ENCODE data around the gene OAS3.

OAS3 gene

DNA sequence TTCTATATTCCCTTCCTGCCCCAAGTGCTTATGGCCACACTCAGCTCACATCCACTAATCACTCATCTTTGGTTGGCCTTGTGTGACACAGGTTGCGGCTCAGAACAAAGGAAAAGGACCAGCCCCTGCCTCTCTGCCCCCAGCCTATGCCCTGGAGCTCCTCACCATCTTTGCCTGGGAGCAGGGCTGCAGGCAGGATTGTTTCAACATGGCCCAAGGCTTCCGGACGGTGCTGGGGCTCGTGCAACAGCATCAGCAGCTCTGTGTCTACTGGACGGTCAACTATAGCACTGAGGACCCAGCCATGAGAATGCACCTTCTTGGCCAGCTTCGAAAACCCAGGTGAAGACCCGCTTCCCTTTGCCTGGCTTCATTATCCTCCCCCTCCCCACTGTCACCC lies 24.3 kb downstream of the OAS3 start:
- H3K36me3 ChIP-seq (ENCODE audit: insufficient read depth, low read length) = peaks cover 71% of the 10 kb centered on the region; the same call in 1 of the 2 replicates
- H3F3A ChIP-seq (ENCODE audit: low read depth) = no peaks in the 10 kb centered on the region
- no peaks in the 10 kb centered on the region for H3K4me1 ChIP-seq (ENCODE audit: insufficient read depth, low read length, poor library complexity, severe bottlenecking)
- TF ChIP-seq, protein P1, sequence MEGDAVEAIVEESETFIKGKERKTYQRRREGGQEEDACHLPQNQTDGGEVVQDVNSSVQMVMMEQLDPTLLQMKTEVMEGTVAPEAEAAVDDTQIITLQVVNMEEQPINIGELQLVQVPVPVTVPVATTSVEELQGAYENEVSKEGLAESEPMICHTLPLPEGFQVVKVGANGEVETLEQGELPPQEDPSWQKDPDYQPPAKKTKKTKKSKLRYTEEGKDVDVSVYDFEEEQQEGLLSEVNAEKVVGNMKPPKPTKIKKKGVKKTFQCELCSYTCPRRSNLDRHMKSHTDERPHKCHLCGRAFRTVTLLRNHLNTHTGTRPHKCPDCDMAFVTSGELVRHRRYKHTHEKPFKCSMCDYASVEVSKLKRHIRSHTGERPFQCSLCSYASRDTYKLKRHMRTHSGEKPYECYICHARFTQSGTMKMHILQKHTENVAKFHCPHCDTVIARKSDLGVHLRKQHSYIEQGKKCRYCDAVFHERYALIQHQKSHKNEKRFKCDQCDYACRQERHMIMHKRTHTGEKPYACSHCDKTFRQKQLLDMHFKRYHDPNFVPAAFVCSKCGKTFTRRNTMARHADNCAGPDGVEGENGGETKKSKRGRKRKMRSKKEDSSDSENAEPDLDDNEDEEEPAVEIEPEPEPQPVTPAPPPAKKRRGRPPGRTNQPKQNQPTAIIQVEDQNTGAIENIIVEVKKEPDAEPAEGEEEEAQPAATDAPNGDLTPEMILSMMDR (conservative IDR thresholded peaks at IDR 0.05; ENCODE audit: low read length) = no peak
- no peak for TF ChIP-seq EZH2phosphoT487 (IDR thresholded peaks at IDR 0.05; ENCODE audit: borderline replicate concordance)
- no peaks in the 10 kb centered on the region for H3K27me3 ChIP-seq (ENCODE audit: insufficient read depth, low read length, poor library complexity, severe bottlenecking)
- no peaks in the 10 kb centered on the region for H3K9me3 ChIP-seq (ENCODE audit: insufficient read depth, low read depth, low read length)
- H3K9ac ChIP-seq (ENCODE audit: low read depth, low read length, poor library complexity, severe bottlenecking) = no peak overlapping the region
- H3K4me2 ChIP-seq (ENCODE audit: low read depth, low read length, poor library complexity, severe bottlenecking) = no peak overlapping the region
- H3K79me2 ChIP-seq (ENCODE audit: insufficient read depth, low read length) = no peaks in the 10 kb centered on the region
- no peaks in the 10 kb centered on the region for H4K20me1 ChIP-seq (ENCODE audit: insufficient read depth, low read length, poor library complexity, severe bottlenecking)
- H3K9me2 ChIP-seq (replicated peaks; ENCODE audit: low read depth, low read length) = no peaks in the 10 kb centered on the region
- no peak overlapping the region for H2AFZ ChIP-seq (ENCODE audit: low read length)
- no peak overlapping the region for H3K4me3 ChIP-seq (ENCODE audit: low read length, poor library complexity, severe bottlenecking)

DNA sequence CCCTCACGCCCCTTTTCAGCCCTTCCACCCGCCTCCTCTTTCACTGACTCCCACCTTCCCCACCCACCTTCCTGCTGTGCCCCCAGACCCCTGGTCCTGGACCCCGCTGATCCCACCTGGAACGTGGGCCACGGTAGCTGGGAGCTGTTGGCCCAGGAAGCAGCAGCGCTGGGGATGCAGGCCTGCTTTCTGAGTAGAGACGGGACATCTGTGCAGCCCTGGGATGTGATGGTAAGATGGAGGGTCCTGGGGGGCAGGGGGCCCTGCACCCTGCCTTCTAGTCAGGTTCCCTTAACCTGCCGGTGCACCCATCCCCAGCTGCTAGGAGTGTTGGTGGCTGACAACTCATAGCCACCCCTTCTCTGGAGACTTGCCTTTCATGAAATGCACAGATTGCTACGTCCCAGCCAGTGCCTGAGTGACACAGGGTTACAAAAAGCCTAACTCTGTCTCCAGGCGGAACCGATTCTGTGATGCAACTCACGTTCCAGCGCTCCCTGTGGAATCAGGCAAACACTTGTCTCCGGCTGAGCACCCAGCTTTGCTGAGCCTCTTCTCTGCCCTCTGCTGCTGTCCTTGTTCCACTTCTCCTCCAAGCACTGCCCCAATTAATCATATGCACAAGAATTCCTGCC lies 25.1 kb downstream of the OAS3 start:
- Histone ChIP-seq H3K36me3 (ENCODE audit: insufficient read depth, low read length) (peaks cover 79% of the 10 kb centered on the region; the same call in 1 of the 2 replicates), H3K4me2 (ENCODE audit: low read depth, low read length, poor library complexity, severe bottlenecking) (no peak overlapping the region), H4K20me1 (ENCODE audit: insufficient read depth, low read length, poor library complexity, severe bottlenecking) (no peaks in the 10 kb centered on the region), H3K9ac (ENCODE audit: low read depth, low read length, poor library complexity, severe bottlenecking) (no peak overlapping the region), H3K9me3 (ENCODE audit: insufficient read depth, low read depth, low read length) (no peaks in the 10 kb centered on the region), H3K27me3 (ENCODE audit: insufficient read depth, low read length, poor library complexity, severe bottlenecking) (no peaks in the 10 kb centered on the region), H3K79me2 (ENCODE audit: insufficient read depth, low read length) (no peaks in the 10 kb centered on the region), H2AFZ (ENCODE audit: low read length) (no peak overlapping the region), H3K9me2 (replicated peaks; ENCODE audit: low read depth, low read length) (no peaks in the 10 kb centered on the region), H3F3A (ENCODE audit: low read depth) (no peaks in the 10 kb centered on the region), H3K4me3 (ENCODE audit: low read length, poor library complexity, severe bottlenecking) (no peak overlapping the region), H3K4me1 (ENCODE audit: insufficient read depth, low read length, poor library complexity, severe bottlenecking) (no peaks in the 10 kb centered on the region)
- TF ChIP-seq EZH2phosphoT487 (IDR thresholded peaks at IDR 0.05; ENCODE audit: borderline replicate concordance) = no peak
- TF ChIP-seq, protein P1 (conservative IDR thresholded peaks at IDR 0.05; ENCODE audit: low read length) = no peak

DNA sequence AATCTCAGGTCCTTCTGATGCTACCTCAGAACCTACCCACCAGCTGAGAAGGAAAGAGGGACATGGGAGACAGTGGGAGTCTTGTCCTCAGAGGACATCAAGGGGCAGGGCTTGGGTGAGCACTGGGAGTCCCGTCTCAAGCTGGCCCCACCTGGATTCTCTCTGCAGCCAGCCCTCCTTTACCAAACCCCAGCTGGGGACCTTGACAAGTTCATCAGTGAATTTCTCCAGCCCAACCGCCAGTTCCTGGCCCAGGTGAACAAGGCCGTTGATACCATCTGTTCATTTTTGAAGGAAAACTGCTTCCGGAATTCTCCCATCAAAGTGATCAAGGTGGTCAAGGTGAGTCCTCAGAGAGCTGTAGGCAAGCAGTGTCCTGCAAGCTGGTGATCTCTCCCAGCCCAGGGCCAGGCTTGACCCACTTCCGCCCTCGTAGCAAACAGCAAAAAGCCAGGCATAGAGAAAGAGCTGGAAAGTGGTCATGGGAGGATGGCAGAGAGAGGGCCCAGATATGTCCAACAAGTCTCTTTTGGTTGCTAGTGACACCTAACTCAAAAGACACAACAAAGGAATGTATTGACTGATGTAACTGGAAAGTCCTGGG lies 25.9 kb downstream of the OAS3 start:
- Histone ChIP-seq H4K20me1 (ENCODE audit: insufficient read depth, low read length, poor library complexity, severe bottlenecking) (no peaks in the 10 kb centered on the region), H3K4me3 (ENCODE audit: low read length, poor library complexity, severe bottlenecking) (no peak overlapping the region), H3F3A (ENCODE audit: low read depth) (no peaks in the 10 kb centered on the region), H3K4me2 (ENCODE audit: low read depth, low read length, poor library complexity, severe bottlenecking) (no peak overlapping the region), H3K36me3 (ENCODE audit: insufficient read depth, low read length) (peaks cover 80% of the 10 kb centered on the region; the same call in 1 of the 2 replicates), H3K27me3 (ENCODE audit: insufficient read depth, low read length, poor library complexity, severe bottlenecking) (no peaks in the 10 kb centered on the region), H3K9ac (ENCODE audit: low read depth, low read length, poor library complexity, severe bottlenecking) (no peak overlapping the region), H3K79me2 (ENCODE audit: insufficient read depth, low read length) (no peaks in the 10 kb centered on the region), H2AFZ (ENCODE audit: low read length) (no peak overlapping the region), H3K4me1 (ENCODE audit: insufficient read depth, low read length, poor library complexity, severe bottlenecking) (no peaks in the 10 kb centered on the region), H3K9me3 (ENCODE audit: insufficient read depth, low read depth, low read length) (no peaks in the 10 kb centered on the region), H3K9me2 (replicated peaks; ENCODE audit: low read depth, low read length) (no peaks in the 10 kb centered on the region)
- TF ChIP-seq EZH2phosphoT487 (IDR thresholded peaks at IDR 0.05; ENCODE audit: borderline replicate concordance) = no peak
- TF ChIP-seq, protein P1 (conservative IDR thresholded peaks at IDR 0.05; ENCODE audit: low read length) = no peak
